ENCODE results near the gene C2orf80. TPM values are rescaled to one million over a fixed set of nuclear protein-coding genes. Genes with fewer than 3 reads are reported as not detected.

Gene C2orf80
- total and polyA plus RNA-seq, 9 of the 15 experiments (the other 6 are each of a cell fraction or from before 2014, with no cell fraction given), result not detected

DNA sequence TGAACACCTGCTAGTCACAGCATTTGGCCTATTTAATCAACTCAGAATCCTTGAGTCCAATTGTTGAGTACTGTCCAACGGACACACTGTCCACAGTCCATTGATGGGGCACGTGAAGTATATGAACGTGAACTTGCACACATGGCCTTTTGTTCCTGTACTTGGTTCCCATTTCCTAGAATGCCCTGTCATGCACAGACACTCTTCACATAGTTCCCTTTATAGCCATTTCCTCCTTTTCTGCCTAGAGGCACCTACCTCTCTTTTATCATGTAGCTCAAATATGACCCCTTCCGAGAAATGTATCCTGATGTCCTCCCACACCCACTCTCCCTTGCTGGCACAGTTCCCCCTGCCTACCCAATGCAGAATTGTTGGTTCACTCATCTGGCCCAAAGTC is 17.7 kb downstream of the C2orf80 start (continued):
- TF ChIP-seq CTCFL (IDR thresholded peaks at IDR 0.05; ENCODE audit: borderline replicate concordance, insufficient read depth, low read depth, low read length, poor library complexity, severe bottlenecking) (no peak), HNRNPK (IDR thresholded peaks at IDR 0.05; ENCODE audit: low read depth, low read length, poor library complexity, severe bottlenecking) (no peak), FOS (IDR thresholded peaks at IDR 0.05; ENCODE audit: extremely low read depth, insufficient read length) (no peak), YBX1 (IDR thresholded peaks at IDR 0.05) (no peak), THAP12 (CRISPR knock-in tag; IDR thresholded peaks at IDR 0.05) (no peak), ELF1 (tag; IDR thresholded peaks at IDR 0.05) (0 out of 2 replicates have a peak, but pooled peaks have one; percentile 29), SMARCB1 (IDR thresholded peaks at IDR 0.05; ENCODE audit: insufficient read length, low read depth) (no peak), ZKSCAN3 (CRISPR knock-in tag; IDR thresholded peaks at IDR 0.05) (no peak), MED1 (CRISPR knock-in tag; IDR thresholded peaks at IDR 0.05; ENCODE audit: borderline replicate concordance) (no peak), ZNF277 (CRISPR knock-in tag; IDR thresholded peaks at IDR 0.05; ENCODE audit: borderline replicate concordance) (no peak), RAD21 (CRISPR knock-in tag; conservative IDR thresholded peaks at IDR 0.05 in 1 of 2, IDR thresholded peaks at IDR 0.05 in 1 of 2) (peak in 1 of 2 experiments; percentile 13; a peak in 1 of 4 replicates), THAP7 (CRISPR knock-in tag; IDR thresholded peaks at IDR 0.05) (no peak), ZNF174 (CRISPR knock-in tag; IDR thresholded peaks at IDR 0.05) (no peak), NR3C1 (CRISPR knock-in tag; IDR thresholded peaks at IDR 0.05) (no peak)
- TF ChIP-seq, protein P1, sequence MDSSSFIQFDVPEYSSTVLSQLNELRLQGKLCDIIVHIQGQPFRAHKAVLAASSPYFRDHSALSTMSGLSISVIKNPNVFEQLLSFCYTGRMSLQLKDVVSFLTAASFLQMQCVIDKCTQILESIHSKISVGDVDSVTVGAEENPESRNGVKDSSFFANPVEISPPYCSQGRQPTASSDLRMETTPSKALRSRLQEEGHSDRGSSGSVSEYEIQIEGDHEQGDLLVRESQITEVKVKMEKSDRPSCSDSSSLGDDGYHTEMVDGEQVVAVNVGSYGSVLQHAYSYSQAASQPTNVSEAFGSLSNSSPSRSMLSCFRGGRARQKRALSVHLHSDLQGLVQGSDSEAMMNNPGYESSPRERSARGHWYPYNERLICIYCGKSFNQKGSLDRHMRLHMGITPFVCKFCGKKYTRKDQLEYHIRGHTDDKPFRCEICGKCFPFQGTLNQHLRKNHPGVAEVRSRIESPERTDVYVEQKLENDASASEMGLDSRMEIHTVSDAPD (CRISPR knock-in tag; IDR thresholded peaks at IDR 0.05), result no peak
- TF ChIP-seq, protein P2, sequence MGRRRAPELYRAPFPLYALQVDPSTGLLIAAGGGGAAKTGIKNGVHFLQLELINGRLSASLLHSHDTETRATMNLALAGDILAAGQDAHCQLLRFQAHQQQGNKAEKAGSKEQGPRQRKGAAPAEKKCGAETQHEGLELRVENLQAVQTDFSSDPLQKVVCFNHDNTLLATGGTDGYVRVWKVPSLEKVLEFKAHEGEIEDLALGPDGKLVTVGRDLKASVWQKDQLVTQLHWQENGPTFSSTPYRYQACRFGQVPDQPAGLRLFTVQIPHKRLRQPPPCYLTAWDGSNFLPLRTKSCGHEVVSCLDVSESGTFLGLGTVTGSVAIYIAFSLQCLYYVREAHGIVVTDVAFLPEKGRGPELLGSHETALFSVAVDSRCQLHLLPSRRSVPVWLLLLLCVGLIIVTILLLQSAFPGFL (CRISPR knock-in tag; IDR thresholded peaks at IDR 0.05), result no peak

Data from K562 (cell line).